K562 (cell line): ENCODE measurements around the gene PPP6R3.

ENCODE experiments used
- CHAMP1 ChIP-seq: fragments of 450-650 bp; IDR thresholded peaks from 2 replicates; pipeline ENCODE4 v1.6.1; 2016; ENCODE audit warnings: mild to moderate bottlenecking
- FOXK1 ChIP-seq: sonication (generic); formaldehyde crosslinking; IDR thresholded peaks from 2 replicates; pipeline ENCODE4 v1.8.0; 2022; ENCODE audit warnings: missing genetic modification reagents, mild to moderate bottlenecking, borderline replicate concordance
- FUS ChIP-seq: fragments of 200-400 bp; formaldehyde crosslinking; optimal IDR thresholded peaks from 2 replicates; pipeline ENCODE3; 2017; ENCODE audit warnings: low read depth, low read length
- MYBL2 ChIP-seq, 2 experiments: fragments of 450-650 bp in 1 of 2; sonication (generic) in 1 of 2; formaldehyde crosslinking in 1 of 2; IDR thresholded peaks; 2 replicates each; pipeline versions ENCODE4 v1.6.1 to v1.8.1; 2017 to 2022; ENCODE audit warnings: borderline replicate concordance in 1 of 2, inconsistent platforms in 1 of 2, low read depth in 1 of 2, mild to moderate bottlenecking in 1 of 2, missing genetic modification reagents in 1 of 2, moderate library complexity in 1 of 2
- RAD21 ChIP-seq, 2 experiments: fragments of 250-450 bp in 1 of 2; fragments of 450-650 bp in 1 of 2; sonication (Bioruptor Pico) in 1 of 2; formaldehyde crosslinking in 1 of 2; IDR thresholded peaks in 1 of 2; conservative IDR thresholded peaks in 1 of 2; 2 replicates each; pipeline versions ENCODE4 v1.4.0 to v1.8.0; 2020 to 2022; ENCODE audit warnings: mild to moderate bottlenecking in 2 of 2, moderate library complexity in 1 of 2
- REST ChIP-seq, 2 experiments: fragments of 450-650 bp; formaldehyde crosslinking in 1 of 2; IDR thresholded peaks; 2 replicates each; pipeline versions ENCODE4 v1.4.0 to v1.6.1; 2014 to 2020; ENCODE audit warnings: mild to moderate bottlenecking in 2 of 2, borderline replicate concordance in 1 of 2, low read depth in 1 of 2

GRCh38 chr11:68579455-68579854 is 118.9 kb downstream of the PPP6R3 start:
- no peak for TF ChIP-seq FUS
- no peak for TF ChIP-seq REST (IDR thresholded peaks at IDR 0.05; ENCODE audit: borderline replicate concordance)
- TF ChIP-seq REST (CRISPR knock-in tag; IDR thresholded peaks at IDR 0.05; ENCODE audit: low read depth), result no peak
- no peak for TF ChIP-seq CHAMP1
- no peak for TF ChIP-seq RAD21 (CRISPR knock-in tag; conservative IDR thresholded peaks at IDR 0.05 in 1 of 2, IDR thresholded peaks at IDR 0.05 in 1 of 2)
- no peak for TF ChIP-seq MYBL2 (IDR thresholded peaks at IDR 0.05; ENCODE audit: low read depth)
- no peak for TF ChIP-seq MYBL2 (CRISPR knock-in tag; IDR thresholded peaks at IDR 0.05; ENCODE audit: borderline replicate concordance)
- no peak for TF ChIP-seq FOXK1 (CRISPR knock-in tag)
